ENCODE results near the gene ROR2.
"Not testable (repeated sequence)": the region's sequence is repeated elsewhere in the genome, so short reads cannot be mapped to it uniquely, and the experiment has no call there.

ROR2 gene

DNA sequence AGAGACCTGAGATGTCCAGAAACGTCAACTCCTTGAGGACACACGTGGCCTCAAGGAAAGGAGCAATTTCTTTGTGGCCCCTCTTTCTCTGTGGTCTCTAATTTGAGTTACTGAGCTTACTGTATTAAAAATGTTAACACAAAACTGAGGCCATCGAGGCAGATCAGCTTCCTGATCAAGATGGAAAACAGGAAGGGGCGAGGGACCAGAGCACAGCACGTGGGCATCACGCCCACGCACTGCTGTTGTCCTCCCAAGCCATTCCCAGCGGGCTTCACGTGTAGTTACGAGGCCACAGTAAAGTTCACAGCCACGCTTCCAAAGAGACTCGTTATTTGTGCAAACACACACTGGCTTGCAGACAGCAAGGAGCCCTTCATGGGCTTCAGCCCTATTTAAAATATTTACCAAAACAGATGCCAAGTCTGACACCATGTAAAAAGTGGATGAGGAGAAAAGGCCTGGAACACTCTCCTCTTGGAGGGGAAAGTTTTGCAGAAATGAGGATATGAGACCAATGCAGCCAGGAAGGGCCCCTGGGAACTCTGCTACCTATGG is 149.5 kb downstream of the ROR2 start:
- DNase-seq (ENCODE audit: low read depth, low spot score): no peak

- DNase-seq (ENCODE audit: low read depth, low spot score): no peak
Observed at GRCh38 chr9:91799113-91799744, 150.8 kb downstream of the ROR2 start.

GRCh38 chr9:91798273-91799112 is 151.5 kb downstream of the ROR2 start:
- not testable (repeated sequence) for DNase-seq (ENCODE audit: low read depth, low spot score)

DNA sequence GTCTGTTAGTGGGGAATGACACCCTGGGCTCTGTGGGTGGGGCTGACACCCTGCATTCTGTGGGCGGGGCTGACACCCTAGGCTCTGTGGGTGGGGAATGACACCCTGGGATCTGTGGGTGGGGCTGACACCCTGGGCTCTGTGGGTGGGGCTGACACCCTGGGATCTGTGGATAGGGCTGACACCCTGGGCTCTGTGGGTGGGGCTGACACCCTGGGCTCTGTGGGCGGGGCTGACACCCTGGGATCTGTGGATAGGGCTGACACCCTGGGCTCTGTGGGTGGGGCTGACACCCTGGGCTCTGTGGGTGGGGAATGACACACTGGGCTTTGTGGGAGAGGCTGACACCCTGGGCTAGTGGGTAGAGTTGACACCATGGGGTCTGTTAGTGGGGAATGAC is 152.5 kb downstream of the ROR2 start:
- not testable (repeated sequence) for DNase-seq (ENCODE audit: low read depth, low spot score)

DNA sequence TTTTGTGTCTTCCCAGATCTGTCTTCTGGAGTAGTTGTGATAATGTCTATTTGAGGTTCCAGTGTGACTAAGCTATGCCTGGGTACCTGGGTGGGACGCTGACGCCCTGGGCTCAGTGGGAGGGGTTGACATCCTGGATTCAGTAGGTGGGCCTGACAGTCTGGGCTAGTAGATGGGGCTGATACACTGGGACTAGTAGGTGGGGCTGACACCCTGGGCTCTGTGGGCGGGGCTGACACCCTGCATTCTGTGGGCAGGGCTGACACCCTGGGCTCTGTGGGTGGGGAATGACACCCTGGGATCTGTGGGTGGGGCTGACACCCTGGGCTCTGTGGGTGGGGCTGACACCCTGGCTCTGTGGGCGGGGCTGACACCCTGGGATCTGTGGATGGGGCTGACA is 153.5 kb downstream of the ROR2 start:
- not testable (repeated sequence) for DNase-seq (ENCODE audit: low read depth, low spot score)

DNA sequence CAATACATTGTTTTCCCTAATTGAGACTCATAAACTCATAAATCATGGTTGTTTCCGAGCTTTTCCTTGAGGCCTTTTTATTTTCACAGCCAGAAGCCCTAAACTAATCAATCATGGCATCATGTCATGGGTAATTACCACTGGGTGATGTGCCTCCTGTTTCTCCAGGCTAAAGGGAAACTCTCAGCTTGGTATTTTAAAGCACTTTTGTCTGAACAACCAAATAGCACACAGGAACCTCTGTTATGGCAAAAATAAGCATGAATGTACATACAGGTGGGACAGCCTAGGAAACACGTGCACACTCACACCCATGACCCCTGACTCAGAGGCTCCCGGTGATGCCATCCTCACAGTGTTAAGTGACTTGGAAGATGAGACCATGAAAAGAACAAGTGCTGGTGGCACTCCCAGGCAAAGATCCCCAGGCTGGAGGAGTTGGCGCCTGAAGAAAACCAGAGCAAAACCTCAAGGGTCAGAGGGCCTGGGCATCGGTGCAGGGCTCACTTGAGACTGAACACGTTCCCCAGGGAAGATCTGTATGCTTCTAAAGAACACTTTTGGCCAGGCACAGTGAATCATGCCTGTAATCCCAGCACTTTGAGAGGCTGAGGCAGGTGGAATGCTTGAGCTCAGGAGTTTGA is 154.3 kb downstream of the ROR2 start:
- no peak for DNase-seq (ENCODE audit: low read depth, low spot score)

GRCh38 chr9:91793371-91793770 is 156.7 kb downstream of the ROR2 start:
- DNase-seq (ENCODE audit: low read depth, low spot score): not testable (repeated sequence)

DNA sequence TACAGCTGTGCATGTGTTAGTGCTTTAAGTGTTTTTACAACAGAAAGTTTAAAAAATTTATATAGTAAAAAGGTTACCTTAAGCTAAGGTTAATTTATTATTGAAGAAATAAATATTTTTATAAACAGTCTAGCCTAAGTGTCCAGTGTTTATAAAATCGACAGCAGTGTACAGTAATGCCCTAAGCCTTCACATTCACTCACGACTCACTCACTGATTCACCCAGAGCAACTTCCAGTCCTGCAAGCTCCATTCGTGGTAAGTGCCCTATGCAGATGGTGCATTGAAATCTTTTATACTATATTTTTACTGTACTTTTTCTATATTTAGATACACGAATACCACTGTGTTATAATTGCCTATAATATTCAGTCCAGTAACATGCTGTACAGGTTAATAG is 159.1 kb downstream of the ROR2 start:
- DNase-seq (ENCODE audit: low read depth, low spot score): no peak

- DNase-seq (ENCODE audit: low read depth, low spot score): no peak
Observed at GRCh38 chr9:91789941-91790340, 160.1 kb downstream of the ROR2 start.

DNA sequence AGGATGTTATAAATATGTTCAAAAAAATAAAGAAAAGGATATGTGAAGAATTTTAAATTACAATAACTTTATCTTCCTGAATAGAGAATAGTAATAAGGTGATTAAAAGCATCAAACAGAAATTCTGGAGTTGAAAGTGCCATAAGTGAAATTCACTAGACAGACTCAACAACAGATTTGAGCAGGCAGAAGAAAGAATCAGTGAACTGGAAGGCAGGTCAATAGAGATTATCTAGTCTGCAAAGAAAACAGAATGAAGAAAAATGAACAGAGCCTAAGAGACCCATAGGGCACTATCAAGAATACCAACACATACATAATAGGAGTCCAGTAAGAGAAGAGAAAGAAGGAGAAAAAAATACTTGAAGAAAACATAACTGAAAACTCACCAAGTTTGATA is 162.1 kb downstream of the ROR2 start:
- DNase-seq (ENCODE audit: low read depth, low spot score): no peak

DNA sequence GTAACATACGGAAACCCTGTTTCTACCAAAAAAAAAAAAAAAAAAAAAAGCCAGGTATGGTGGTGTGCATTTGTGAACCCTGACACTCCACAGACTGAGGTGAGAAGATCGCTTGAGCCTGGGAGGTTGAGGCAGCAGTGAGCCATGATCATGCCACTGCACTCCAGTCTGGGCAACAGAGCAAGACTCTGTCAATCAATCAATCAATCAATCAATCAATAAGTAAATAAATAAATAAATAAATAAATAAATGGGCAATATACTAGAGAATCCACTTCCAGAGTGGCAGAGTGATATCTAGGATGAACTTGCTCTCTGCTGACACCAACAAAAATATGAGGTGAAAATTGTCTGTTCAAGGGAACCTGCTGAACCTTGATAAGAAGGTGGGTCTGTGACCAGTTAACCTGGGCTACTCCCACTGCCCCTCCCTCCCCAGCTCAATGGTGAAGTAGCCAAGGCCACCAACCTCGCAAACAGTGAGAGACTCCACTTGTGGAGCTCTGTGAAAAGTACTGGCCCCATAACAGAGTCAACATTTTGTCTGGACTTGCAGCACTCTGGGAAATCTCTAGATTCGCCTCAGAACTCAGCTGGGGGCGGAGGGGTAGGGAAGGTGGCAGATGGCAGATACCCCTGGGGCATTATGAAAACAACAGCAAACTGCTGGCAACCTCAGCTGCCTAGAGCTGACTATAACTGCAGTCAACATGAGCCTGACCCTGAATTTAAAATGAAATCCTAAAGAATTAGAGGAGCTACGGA is 163.7 kb downstream of the ROR2 start:
- DNase-seq (ENCODE audit: low read depth, low spot score): no peak

DNA sequence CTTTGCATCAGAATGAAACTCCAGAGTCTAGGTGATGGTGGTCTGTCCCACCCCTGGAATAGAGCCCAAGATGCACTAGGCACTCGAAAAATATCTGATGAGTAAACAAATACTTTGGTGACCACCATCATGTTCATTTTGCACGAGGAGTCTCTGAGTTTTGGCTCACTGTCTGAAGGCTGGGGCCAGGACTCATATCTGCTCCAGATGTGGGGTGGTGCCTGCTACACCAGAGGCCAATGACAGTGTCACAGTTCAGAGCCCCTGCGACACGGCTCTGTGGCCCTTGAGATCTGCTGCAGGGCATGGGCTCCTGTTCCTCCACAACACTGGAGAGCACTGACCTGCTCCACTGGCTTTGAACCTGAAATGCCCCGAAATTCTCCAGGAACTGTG is 164.6 kb downstream of the ROR2 start:
- DNase-seq (ENCODE audit: low read depth, low spot score): no peak

DNA sequence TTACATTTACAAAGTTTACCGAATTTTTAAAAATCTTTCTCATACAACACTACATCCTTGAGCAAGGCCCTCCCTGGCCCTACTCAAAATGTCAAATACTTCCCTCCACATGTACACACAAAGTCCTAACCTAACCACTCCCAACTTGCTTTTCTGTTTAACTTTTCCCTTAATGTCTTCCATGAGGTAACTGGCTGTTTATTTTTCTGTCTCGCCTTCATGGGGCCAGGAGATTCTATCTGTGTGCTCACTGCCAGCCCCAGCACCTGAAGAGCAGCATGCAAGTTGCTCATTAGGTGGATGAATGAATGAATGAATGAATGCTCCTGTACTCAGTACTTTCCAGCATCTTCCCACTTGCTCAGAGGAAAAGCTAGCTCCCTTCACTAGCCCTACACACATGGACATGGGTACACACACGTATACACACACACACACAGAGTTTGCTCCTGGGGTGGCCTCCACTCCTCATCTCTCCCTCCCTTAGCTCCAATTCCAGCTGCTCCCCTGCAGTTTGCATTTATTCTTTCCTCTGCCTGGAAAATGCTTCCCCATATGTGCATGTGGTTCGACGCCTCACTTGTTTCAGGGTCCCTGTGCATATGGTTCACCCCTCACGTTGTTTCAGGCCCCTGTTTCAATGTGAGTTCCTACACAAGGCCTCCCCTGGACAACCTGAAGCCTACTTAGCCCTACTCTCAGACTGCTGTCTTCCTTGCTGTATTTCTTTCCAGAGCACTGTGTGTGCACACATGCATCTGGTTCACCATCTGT is 165.2 kb downstream of the ROR2 start:
- no peak for DNase-seq (ENCODE audit: low read depth, low spot score)

- DNase-seq (ENCODE audit: low read depth, low spot score): no peak
Observed at GRCh38 chr9:91783876-91784672, 166.0 kb downstream of the ROR2 start.

DNA sequence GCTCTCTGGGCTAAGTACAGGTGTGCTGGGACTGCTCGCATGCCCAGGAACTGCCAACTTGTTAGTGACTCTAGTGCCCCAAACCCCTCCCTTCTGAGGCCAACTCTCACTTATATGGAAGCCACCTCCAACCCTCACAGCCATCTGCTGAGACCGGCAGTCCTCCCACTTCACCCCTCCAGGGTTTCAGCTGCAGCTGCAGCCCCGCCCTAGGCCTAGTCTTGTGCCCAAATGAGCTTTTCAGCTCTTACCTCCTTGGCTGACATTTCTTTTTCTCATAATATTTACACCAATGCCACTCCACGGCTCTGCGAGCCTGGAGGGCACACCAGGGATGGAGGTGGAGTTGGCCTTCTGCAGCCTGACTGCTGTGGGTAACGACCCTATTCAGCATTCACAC is 166.6 kb downstream of the ROR2 start:
- DNase-seq (ENCODE audit: low read depth, low spot score): no peak

- no peak for DNase-seq (ENCODE audit: low read depth, low spot score)
Observed at GRCh38 chr9:91782708-91783214, 167.3 kb downstream of the ROR2 start.

DNA sequence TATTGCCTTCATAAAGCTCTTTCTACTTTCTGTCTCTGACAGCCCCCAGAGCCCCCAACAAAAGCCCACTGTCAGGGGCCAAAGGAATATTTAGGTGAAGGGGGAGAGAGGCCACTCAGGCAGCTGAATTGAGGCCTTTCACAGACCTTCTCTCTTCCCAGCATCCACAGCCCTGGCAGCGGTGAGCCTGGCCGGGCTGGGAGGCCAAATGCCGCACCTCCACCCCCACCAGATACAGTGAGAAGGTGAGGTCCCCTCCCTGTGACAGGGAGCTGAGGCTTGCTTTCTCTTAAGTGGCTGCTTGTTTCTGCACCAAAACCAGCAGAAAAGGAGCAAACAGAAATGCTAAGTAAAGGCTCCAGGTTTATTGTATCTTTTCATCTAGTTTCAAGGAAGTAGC is 168.1 kb downstream of the ROR2 start:
- no peak for DNase-seq (ENCODE audit: low read depth, low spot score)

DNA sequence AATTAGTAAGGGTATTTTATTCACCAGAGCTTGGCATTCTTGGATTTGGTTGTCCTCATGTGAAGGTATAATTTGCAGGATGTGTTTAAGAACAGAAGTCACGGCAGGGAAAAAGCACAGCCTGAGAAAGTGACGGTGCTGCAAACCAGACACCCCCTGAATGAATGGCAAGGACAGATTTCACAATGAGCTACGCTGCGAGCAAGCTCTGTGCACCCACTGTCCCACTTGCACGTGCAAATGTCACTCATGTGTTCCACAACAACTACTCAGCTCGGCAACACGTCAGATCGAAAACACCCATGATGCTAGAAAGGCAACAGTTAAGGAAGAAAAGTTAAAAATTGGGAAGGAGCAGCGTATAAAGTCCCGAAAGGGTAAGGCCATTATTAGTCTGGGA is 168.9 kb downstream of the ROR2 start:
- DNase-seq (ENCODE audit: low read depth, low spot score): no peak

DNA sequence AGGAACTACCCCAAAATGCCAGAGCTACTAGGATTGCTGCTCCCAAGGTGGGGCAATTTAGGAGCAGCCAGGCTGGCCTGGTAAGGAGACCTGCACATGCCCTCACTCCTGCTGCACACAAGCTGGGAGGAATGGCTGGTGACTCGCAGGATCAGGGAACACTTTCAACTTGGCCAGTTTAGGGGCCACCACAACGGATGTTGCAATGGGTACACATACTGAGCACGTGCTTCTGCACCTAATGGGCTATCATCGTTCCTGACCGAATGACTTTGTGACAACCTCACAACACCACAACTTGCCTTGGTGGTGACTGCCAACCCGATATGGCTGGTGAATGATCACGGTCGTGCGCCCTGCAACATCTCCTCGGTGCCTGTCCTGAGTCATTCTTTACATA is 172.0 kb downstream of the ROR2 start:
- DNase-seq (ENCODE audit: low read depth, low spot score): no peak

DNA sequence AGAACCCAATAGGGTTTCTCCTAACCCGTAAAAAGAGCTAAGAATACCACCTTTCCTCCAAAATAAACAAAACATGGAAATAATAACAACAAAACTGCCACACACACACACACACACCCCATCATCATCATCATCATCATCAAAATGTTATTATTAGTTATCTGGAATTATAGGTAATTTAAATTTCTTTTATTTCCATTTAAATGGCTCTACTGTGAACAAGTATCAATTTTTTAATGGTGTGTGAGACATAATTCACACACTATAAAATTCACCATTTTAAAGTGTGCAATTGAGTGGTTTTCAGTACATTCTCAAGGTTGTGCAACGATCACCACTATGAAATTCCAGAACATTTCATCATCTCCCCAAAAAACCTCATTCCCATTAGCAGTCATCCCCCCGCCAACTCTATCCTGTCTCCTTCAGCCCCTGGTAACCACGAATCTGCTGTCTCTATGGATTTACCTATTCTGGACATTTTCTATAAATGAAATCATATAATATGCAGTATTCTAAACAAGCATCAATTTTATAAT is 172.7 kb downstream of the ROR2 start:
- DNase-seq (ENCODE audit: low read depth, low spot score): no peak

Data from activated naive CD8-positive, alpha-beta T cell treated with anti-CD3 and anti-CD28 coated beads, Interleukin-2, amount 50 U/mL, for 16 hours (primary cell).